Neural cell (in vitro differentiated cells): ENCODE measurements around the gene ALMS1. TPM values are rescaled to one million over a fixed set of nuclear protein-coding genes. Genes with fewer than 3 reads are reported as not detected.
"Not testable (repeated sequence)": the region's sequence is repeated elsewhere in the genome, so short reads cannot be mapped to it uniquely, and the experiment has no call there.

ENCODE experiments used
- H2AFZ ChIP-seq: fragments of 200-600, 300-800 bp; sonication (generic), shearing (Covaris generic); 2 replicates; pipeline ENCODE4 v1.6.0; 2014; ENCODE audit warnings: low read depth, mild to moderate bottlenecking, antibody characterized with exemption, low read length, moderate library complexity
- H3F3A ChIP-seq: fragments of 200-600 bp; shearing (Covaris generic); 2 replicates; pipeline ENCODE4 v1.6.1; 2016; ENCODE audit warnings: mild to moderate bottlenecking, moderate library complexity, mixed read lengths, antibody characterized with exemption, low read length; ENCODE audit not compliant: insufficient read depth, poor library complexity, severe bottlenecking
- H3K27ac ChIP-seq: fragments of 200-600, 300-800 bp; sonication (generic), shearing (Covaris generic); 2 replicates; pipeline ENCODE4 v1.5.1; 2014; ENCODE audit warnings: mild to moderate bottlenecking, low read length, moderate library complexity
- H3K27me3 ChIP-seq: fragments of 300-800, 200-600 bp; sonication (generic), shearing (Covaris generic); 2 replicates; pipeline ENCODE4 v1.6.0; 2014; ENCODE audit warnings: mild to moderate bottlenecking, low read depth, low read length, moderate library complexity; ENCODE audit not compliant: insufficient read depth
- H3K36me3 ChIP-seq: fragments of 300-800, 200-600 bp; sonication (generic), shearing (Covaris generic); 2 replicates; pipeline ENCODE4 v1.5.1; 2014; ENCODE audit warnings: mild to moderate bottlenecking, antibody characterized with exemption, low read length, moderate library complexity; ENCODE audit not compliant: insufficient read depth
- H3K4me2 ChIP-seq: fragments of 300-800, 200-600 bp; sonication (generic), shearing (Covaris generic); 2 replicates; pipeline ENCODE4 v1.6.0; 2014; ENCODE audit warnings: mild to moderate bottlenecking, low read length
- H3K4me3 ChIP-seq: fragments of 300-800, 200-600 bp; sonication (generic), shearing (Covaris generic); 2 replicates; pipeline ENCODE4 v1.5.1; 2014; ENCODE audit warnings: mild to moderate bottlenecking, low read length, moderate library complexity
- H3K79me2 ChIP-seq: fragments of 200-600 bp; shearing (Covaris generic); replicated peaks from 2 replicates; pipeline ENCODE4 v1.6.0; 2014; ENCODE audit warnings: mild to moderate bottlenecking, low read length, moderate library complexity; ENCODE audit not compliant: insufficient read depth
- H3K9ac ChIP-seq: fragments of 300-800, 200-600 bp; sonication (generic), shearing (Covaris generic); 2 replicates; pipeline ENCODE4 v1.6.1; 2016; ENCODE audit warnings: mild to moderate bottlenecking, low read length, mixed read lengths
- H3K9me2 ChIP-seq: fragments of 200-600 bp; shearing (Covaris generic); 2 replicates; pipeline ENCODE4 v1.6.1; 2016; ENCODE audit warnings: mild to moderate bottlenecking, low read length, mixed read lengths; ENCODE audit not compliant: insufficient read depth
- H3K9me3 ChIP-seq: fragments of 200-600, 300-800 bp; sonication (generic), shearing (Covaris generic); 2 replicates; pipeline ENCODE4 v1.6.1; 2016; ENCODE audit warnings: mild to moderate bottlenecking, mixed run types, low read length, moderate library complexity, mixed read lengths
- H4K20me1 ChIP-seq: fragments of 200-600 bp; shearing (Covaris generic); 2 replicates; pipeline ENCODE4 v1.6.1; 2016; ENCODE audit warnings: mild to moderate bottlenecking, mixed run types; ENCODE audit not compliant: insufficient read depth
- EP300 ChIP-seq: fragments of 450-650 bp; conservative IDR thresholded peaks from 2 replicates; pipeline ENCODE4 v1.6.1; 2014; ENCODE audit warnings: antibody characterized with exemption, mild to moderate bottlenecking, moderate library complexity; ENCODE audit not compliant: poor library complexity, severe bottlenecking
- EZH2 ChIP-seq: fragments of 200-600, 300-800 bp; shearing (Covaris generic), sonication (generic); IDR thresholded peaks from 2 replicates; pipeline ENCODE4 v1.6.1; 2014; ENCODE audit warnings: antibody characterized with exemption, low read length, borderline replicate concordance, mild to moderate bottlenecking; ENCODE audit not compliant: insufficient read depth, poor library complexity, severe bottlenecking
- MXI1 ChIP-seq: fragments of 450-650 bp; conservative IDR thresholded peaks from 2 replicates; pipeline ENCODE4 v1.6.1; 2014; ENCODE audit warnings: antibody characterized with exemption, mild to moderate bottlenecking; ENCODE audit not compliant: poor library complexity, severe bottlenecking
- POLR2AphosphoS5 ChIP-seq: IDR thresholded peaks from 2 replicates; pipeline ENCODE4 v1.6.1; 2012
- RAD21 ChIP-seq: fragments of 450-650 bp; conservative IDR thresholded peaks from 2 replicates; pipeline ENCODE4 v1.6.1; 2014; ENCODE audit warnings: antibody characterized with exemption, mild to moderate bottlenecking, moderate library complexity
- REST ChIP-seq: IDR thresholded peaks from 2 replicates; pipeline ENCODE4 v1.6.1; 2012; ENCODE audit warnings: borderline replicate concordance
- SMC3 ChIP-seq: fragments of 450-650 bp; conservative IDR thresholded peaks from 2 replicates; pipeline ENCODE4 v1.6.1; 2014; ENCODE audit warnings: antibody characterized with exemption, mild to moderate bottlenecking, moderate library complexity; ENCODE audit not compliant: poor library complexity
- TAF1 ChIP-seq: IDR thresholded peaks from 2 replicates; pipeline ENCODE4 v1.6.1; 2012; ENCODE audit warnings: low read depth
- polyA plus RNA-seq: library from polyadenylated mRNA; depleted of rRNA; stranded (reverse); fragments of >200 nt; gene quantifications from 2 replicates; pipeline ENCODE4 v1.2.3, GENCODE V29; 2014
- TF ChIP-seq, protein P1 (sequence below): fragments of 450-650 bp; IDR thresholded peaks from 2 replicates; pipeline ENCODE4 v1.5.1; 2014; ENCODE audit warnings: antibody characterized with exemption, mild to moderate bottlenecking, moderate library complexity; ENCODE audit not compliant: poor library complexity, severe bottlenecking

Gene ALMS1
- polyA plus RNA-seq, 1 donor from 2014 or later: 12.2 TPM

DNA sequence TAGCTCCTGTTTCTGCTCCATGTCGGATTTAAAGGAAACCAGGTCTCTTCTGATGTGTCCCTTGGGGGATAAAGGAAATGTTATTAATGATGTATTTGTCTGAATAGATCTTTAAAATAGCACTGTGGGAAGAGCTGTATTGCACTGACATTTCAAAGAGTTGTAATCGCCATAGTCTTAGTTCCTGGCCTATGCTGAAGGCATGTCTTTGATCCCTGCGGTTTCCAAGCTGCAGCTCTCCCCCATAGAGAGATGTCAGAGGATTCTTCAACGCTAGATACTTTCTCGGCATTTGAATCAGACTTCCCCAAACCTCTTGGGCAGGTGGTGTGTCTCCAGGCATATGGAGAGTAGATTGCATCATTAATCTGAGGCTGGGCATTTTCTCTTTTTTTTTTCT is 216.1 kb downstream of the ALMS1 start:
- Histone ChIP-seq H3K36me3 (no peaks in the 10 kb centered on the region), H3K4me3 (no peak overlapping the region), H4K20me1 (no peaks in the 10 kb centered on the region)

GRCh38 chr2:73603099-73603588 is 217.5 kb downstream of the ALMS1 start:
- H3K4me2 ChIP-seq, H3K9me2 ChIP-seq, H3K4me3 ChIP-seq, H3K79me2 ChIP-seq, H3K27me3 ChIP-seq, H2AFZ ChIP-seq, H3K9ac ChIP-seq, H4K20me1 ChIP-seq, H3K9me3 ChIP-seq, H3K36me3 ChIP-seq, H3K27ac ChIP-seq, H3F3A ChIP-seq: not testable (repeated sequence)

More for the DNA sequence above, 216.1 kb downstream of the ALMS1 start:
- H3K4me2 ChIP-seq: no peak overlapping the region
- no peak overlapping the region for H2AFZ ChIP-seq
- no peak overlapping the region for H3K27ac ChIP-seq
- H3K27me3 ChIP-seq: no peaks in the 10 kb centered on the region
- no peak overlapping the region for H3K9ac ChIP-seq
- no peaks in the 10 kb centered on the region for H3K9me2 ChIP-seq
- TF ChIP-seq, protein P1, sequence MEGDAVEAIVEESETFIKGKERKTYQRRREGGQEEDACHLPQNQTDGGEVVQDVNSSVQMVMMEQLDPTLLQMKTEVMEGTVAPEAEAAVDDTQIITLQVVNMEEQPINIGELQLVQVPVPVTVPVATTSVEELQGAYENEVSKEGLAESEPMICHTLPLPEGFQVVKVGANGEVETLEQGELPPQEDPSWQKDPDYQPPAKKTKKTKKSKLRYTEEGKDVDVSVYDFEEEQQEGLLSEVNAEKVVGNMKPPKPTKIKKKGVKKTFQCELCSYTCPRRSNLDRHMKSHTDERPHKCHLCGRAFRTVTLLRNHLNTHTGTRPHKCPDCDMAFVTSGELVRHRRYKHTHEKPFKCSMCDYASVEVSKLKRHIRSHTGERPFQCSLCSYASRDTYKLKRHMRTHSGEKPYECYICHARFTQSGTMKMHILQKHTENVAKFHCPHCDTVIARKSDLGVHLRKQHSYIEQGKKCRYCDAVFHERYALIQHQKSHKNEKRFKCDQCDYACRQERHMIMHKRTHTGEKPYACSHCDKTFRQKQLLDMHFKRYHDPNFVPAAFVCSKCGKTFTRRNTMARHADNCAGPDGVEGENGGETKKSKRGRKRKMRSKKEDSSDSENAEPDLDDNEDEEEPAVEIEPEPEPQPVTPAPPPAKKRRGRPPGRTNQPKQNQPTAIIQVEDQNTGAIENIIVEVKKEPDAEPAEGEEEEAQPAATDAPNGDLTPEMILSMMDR: no peak
- TF ChIP-seq TAF1 (no peak), POLR2AphosphoS5 (no peak), EP300 (no peak)
- H3F3A ChIP-seq: no peaks in the 10 kb centered on the region
- H3K9me3 ChIP-seq: no peaks in the 10 kb centered on the region
- H3K79me2 ChIP-seq: no peaks in the 10 kb centered on the region

DNA sequence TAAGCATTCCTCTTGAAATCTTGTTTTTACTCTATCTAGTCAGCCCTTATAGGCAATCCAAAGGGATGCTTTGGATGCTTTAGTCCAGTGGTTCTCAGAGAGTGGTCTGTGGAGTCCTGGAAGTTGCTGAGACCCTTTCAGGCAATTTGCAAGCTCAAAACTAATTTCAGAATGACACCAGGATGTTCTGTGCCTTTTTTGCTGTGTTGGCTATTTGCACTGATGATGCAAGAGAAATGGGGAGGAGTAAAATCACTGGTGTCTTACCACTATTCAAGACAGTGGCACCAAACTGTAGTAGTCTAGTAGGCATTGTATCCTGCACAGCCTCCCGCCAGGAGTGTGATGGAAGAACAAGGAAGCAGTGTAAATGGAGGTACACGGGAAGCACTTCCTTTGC is 219.0 kb downstream of the ALMS1 start:
- H3K9me3 ChIP-seq, H3K4me3 ChIP-seq, H3K79me2 ChIP-seq, H3K27ac ChIP-seq, H3K4me2 ChIP-seq, H2AFZ ChIP-seq, H4K20me1 ChIP-seq, H3F3A ChIP-seq, H3K9ac ChIP-seq, H3K36me3 ChIP-seq, H3K27me3 ChIP-seq, H3K9me2 ChIP-seq: not testable (repeated sequence)

GRCh38 chr2:73610111-73610510 is 224.5 kb downstream of the ALMS1 start:
- peaks cover 17% of the 10 kb centered on the region for H3K36me3 ChIP-seq
- H4K20me1 ChIP-seq: no peaks in the 10 kb centered on the region
- H3K9me2 ChIP-seq: no peaks in the 10 kb centered on the region
- H3K4me3 ChIP-seq: no peak overlapping the region
- H2AFZ ChIP-seq: no peak overlapping the region
- no peak for TF ChIP-seq MXI1
- no peak for TF ChIP-seq SMC3
- TF ChIP-seq RAD21: no peak
- TF ChIP-seq EP300: no peak
- no peak for TF ChIP-seq EZH2
- TF ChIP-seq REST: no peak
- TF ChIP-seq POLR2AphosphoS5: no peak
- no peak for TF ChIP-seq TAF1
- TF ChIP-seq, protein P1: no peak
- H3K27me3 ChIP-seq: no peaks in the 10 kb centered on the region
- no peaks in the 10 kb centered on the region for H3K79me2 ChIP-seq
- H3K9ac ChIP-seq: no peak overlapping the region
- H3K9me3 ChIP-seq: no peaks in the 10 kb centered on the region
- no peak overlapping the region for H3K27ac ChIP-seq
- H3K4me2 ChIP-seq: no peak overlapping the region
- no peaks in the 10 kb centered on the region for H3F3A ChIP-seq
